HPDE6-E6E7 (cell line): ENCODE data around the gene ATP6V0B.

Experiments
- DNase-seq: peaks from one replicate; pipeline ENCODE4 v3.0.0; 2011; ENCODE audit warnings: missing footprints; ENCODE audit errors: extremely low spot score

Gene ATP6V0B

GRCh38 chr1:43969746-43970466, 4.9 kb upstream of the ATP6V0B start, which contains the start of gene DPH2:
Gene DPH2, plus strand, starts transcription at chr1:43970010. Its CDS starts 166 bp downstream, at chr1:43970176.
- DNase-seq, result peak; percentile 98

- DNase-seq, result no peak
These were observed 4.3 kb upstream of the ATP6V0B start for GRCh38 chr1:43970502-43970901.

GRCh38 chr1:43970911-43971310, 3.8 kb upstream of the ATP6V0B start:
- DNase-seq, result no peak

- no peak for DNase-seq
These were observed 3.3 kb upstream of the ATP6V0B start for GRCh38 chr1:43971336-43971980.

GRCh38 chr1:43973981-43974442, 748 bp upstream of the ATP6V0B start:
- DNase-seq, result no peak

- DNase-seq, result no peak
These were observed 645 bp downstream of the ATP6V0B start for GRCh38 chr1:43975249-43975961.

GRCh38 chr1:43976045-43976444, 1.3 kb downstream of the ATP6V0B start:
- no peak for DNase-seq

- DNase-seq, result no peak
These were observed 2.1 kb downstream of the ATP6V0B start for GRCh38 chr1:43976890-43977289.

- DNase-seq, result no peak
These were observed 2.9 kb downstream of the ATP6V0B start for GRCh38 chr1:43977376-43978263.

GRCh38 chr1:43978264-43978550, 3.4 kb downstream of the ATP6V0B start:
- no peak for DNase-seq

GRCh38 chr1:43978551-43979260, 3.9 kb downstream of the ATP6V0B start, which contains the start of gene B4GALT2:
Gene B4GALT2, plus strand, starts transcription at chr1:43979210. Its CDS starts 1,951 bp downstream, at chr1:43981161.
- DNase-seq, result no peak

- DNase-seq, result no peak
These were observed 4.4 kb downstream of the ATP6V0B start for GRCh38 chr1:43979261-43979527.

- DNase-seq, result peak; percentile 45
These were observed 4.9 kb downstream of the ATP6V0B start for GRCh38 chr1:43979528-43980254.

GRCh38 chr1:43980255-43981134, 5.7 kb downstream of the ATP6V0B start:
- peak; percentile 60 for DNase-seq

- DNase-seq, result peak; percentile 54
These were observed 6.4 kb downstream of the ATP6V0B start for GRCh38 chr1:43981135-43981491.

- DNase-seq, result no peak
These were observed 6.9 kb downstream of the ATP6V0B start for GRCh38 chr1:43981636-43982035.

- no peak for DNase-seq
These were observed 7.5 kb downstream of the ATP6V0B start for GRCh38 chr1:43982241-43982640.

GRCh38 chr1:43982808-43983207, 8.0 kb downstream of the ATP6V0B start:
- DNase-seq, result no peak

GRCh38 chr1:43983253-43983899, 8.6 kb downstream of the ATP6V0B start:
- DNase-seq, result no peak
